GM10248 (cell line): Measurements from ENCODE around the gene PADI2.

Source experiments
- CTCF ChIA-PET: fragments of 300-600 bp; sonication (Branson Sonifier 250); formaldehyde crosslinking; extraction: SDS; loops from one replicate; lab custom pipeline; 2021; ENCODE audit warnings: antibody characterized with exemption; lab: Yijun Ruan, JAX
- POLR2A ChIA-PET: fragments of 350-650 bp; sonication (Branson Sonifier 250); formaldehyde crosslinking; extraction: SDS; loops from one replicate; lab custom pipeline; 2020; ENCODE audit warnings: antibody characterized with exemption; lab: Yijun Ruan, JAX
- DNase-seq: peaks from one replicate; pipeline ENCODE4 v3.0.0; 2012; ENCODE audit errors: extremely low spot score
- CTCF ChIP-seq: IDR thresholded peaks from 2 replicates; pipeline ENCODE4 v1.5.1; 2012; ENCODE audit warnings: mild to moderate bottlenecking, low read depth; ENCODE audit errors: extremely low read depth, missing control alignments, control extremely low read depth

Gene PADI2

GRCh38 chr1:17112496-17113236, 6.6 kb downstream of the PADI2 start:
- POLR2A ChIA-PET: no interaction called here
- no peak for DNase-seq
- TF ChIP-seq CTCF: no peak
- CTCF ChIA-PET: interaction anchor here (1.1 to 2.1 kb wide), 4 partner anchors 10 to 16 kb away, joined by 3 to 8 read pairs (median 5); no protein-coding TSS in a partner anchor

GRCh38 chr1:17112076-17112475, 7.2 kb downstream of the PADI2 start:
- DNase-seq: no peak
- POLR2A ChIA-PET: no interaction called here
- CTCF ChIA-PET: interaction anchor here (1.1 to 2.1 kb wide), 4 partner anchors 11 to 16 kb away, joined by 3 to 8 read pairs (median 5); no protein-coding TSS in a partner anchor
- no peak for TF ChIP-seq CTCF

GRCh38 chr1:17110555-17110926, 8.7 kb downstream of the PADI2 start:
- DNase-seq: no peak
- ChIA-PET CTCF (no interaction called here), POLR2A (no interaction called here)
- TF ChIP-seq CTCF: no peak

GRCh38 chr1:17109892-17110554, 9.2 kb downstream of the PADI2 start:
- CTCF ChIA-PET: no interaction called here
- POLR2A ChIA-PET: no interaction called here
- DNase-seq: no peak
- no peak for TF ChIP-seq CTCF

- no peak for TF ChIP-seq CTCF
- ChIA-PET CTCF (interaction anchor here (1.0 kb wide), 1 partner anchor 13 kb away, joined by 3 read pairs; no protein-coding TSS in a partner anchor), POLR2A (no interaction called here)
Observed at GRCh38 chr1:17108786-17109185, 10.5 kb downstream of the PADI2 start.

GRCh38 chr1:17108360-17108759, 10.9 kb downstream of the PADI2 start:
- ChIA-PET POLR2A (no interaction called here), CTCF (interaction anchor here (0.8 to 1.0 kb wide), 2 partner anchors 13 to 17 kb away, joined by 3 read pairs; no protein-coding TSS in a partner anchor)
- no peak for DNase-seq
- no peak for TF ChIP-seq CTCF

More at GRCh38 chr1:17108786-17109185, 10.5 kb downstream of the PADI2 start:
- DNase-seq: no peak
